Measurements from ENCODE around the gene METRN.

METRN gene

DNA sequence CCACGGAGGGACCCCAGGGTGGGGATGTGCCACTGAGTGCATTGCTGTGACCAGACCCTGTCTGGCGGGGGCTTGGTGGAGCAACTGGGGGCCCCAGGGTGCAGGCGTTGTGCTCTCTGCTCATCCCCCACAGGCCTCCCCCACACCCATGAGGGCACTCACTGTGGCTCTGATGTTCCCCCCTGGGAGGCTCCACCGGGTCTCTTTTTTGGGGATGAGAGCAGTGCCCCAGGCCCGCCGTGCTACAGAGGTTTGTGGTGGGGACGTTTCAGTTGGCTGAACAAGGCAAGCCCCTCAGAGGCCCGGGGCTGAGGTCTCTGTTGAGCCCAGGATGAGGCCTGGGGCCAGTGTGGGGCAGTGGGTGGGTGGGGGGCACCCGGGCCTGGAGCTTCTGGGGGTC lies 8.8 kb downstream of the METRN start:
- FAIRE-seq, result no peak

DNA sequence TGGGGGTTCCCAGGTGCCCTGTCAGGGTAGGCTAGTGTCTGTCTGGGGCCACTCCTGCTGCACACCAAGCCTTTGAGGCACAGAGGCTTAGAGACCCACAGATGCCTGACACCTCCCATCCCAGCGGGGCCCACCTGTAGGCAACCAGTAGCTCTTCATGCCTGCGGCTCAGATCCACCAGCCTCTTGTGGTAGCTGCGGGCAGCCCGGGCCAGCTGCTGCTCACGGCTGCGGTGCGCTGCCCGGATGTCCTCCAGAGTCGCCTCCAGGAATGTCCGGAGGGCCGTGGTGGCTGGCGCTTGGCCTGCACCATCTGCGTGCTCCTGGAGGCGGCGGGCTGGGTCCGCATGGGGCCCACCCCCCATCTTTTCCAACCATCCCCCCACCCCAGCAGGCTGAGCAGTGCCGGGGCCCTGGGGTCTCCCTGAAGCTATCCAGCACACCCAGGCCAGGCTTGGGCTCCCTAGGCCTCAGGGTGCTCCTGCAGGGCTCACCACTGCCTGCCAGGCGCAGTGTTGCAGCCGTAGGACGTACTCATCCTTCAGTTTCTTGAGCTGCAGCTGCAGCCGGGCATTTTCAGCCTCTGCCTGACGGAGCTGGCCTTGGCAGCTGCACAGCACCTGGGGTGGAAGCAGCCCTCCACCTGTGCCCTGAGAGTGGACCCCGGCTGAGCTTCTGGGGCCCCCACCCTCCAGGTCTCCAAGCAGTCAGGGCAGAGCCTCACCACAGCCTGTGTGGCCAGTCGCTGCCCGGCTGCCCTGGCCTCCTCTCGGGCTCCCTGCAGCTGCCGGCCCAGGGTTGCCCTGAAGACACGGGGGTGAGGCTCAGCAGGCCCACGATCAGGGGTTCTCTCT lies 9.5 kb downstream of the METRN start:
- FAIRE-seq (no peak), DNase-seq (ENCODE audit: insufficient read length) (no peak)
- TF ChIP-seq POLR2AphosphoS5 (IDR thresholded peaks at IDR 0.05; ENCODE audit: low read depth, low read length) (no peak), POLR2A (IDR thresholded peaks at IDR 0.05; ENCODE audit: low read depth, low read length) (peak; percentile 27; the same call in 1 of the 2 replicates)

More for the DNA sequence above, 8.8 kb downstream of the METRN start:
- no peak for DNase-seq (ENCODE audit: insufficient read length)
- TF ChIP-seq POLR2A (IDR thresholded peaks at IDR 0.05; ENCODE audit: low read depth, low read length) (no peak), TAF1 (IDR thresholded peaks at IDR 0.05; ENCODE audit: borderline replicate concordance, low read depth, low read length) (no peak), POLR2AphosphoS5 (IDR thresholded peaks at IDR 0.05; ENCODE audit: low read depth, low read length) (no peak)

DNA sequence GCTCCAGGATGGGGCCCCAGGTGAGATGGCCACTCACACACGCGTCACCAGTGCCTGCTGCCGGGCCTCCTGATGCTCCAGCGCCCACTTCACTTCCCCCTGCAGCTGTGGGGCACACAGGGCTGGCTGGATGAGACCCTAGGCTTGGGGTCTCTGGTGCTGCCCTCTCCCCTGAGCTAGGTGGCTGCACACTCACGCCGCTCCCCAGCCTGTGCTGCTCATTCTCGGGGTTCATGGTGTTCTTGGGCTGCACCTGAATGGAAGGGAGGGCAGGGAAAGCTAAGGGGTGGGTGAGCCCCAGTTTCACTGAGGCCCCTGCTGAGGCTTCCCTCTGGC lies 10.1 kb downstream of the METRN start:
- FAIRE-seq (no peak), DNase-seq (ENCODE audit: insufficient read length) (no peak)
- TF ChIP-seq POLR2AphosphoS5 (IDR thresholded peaks at IDR 0.05; ENCODE audit: low read depth, low read length) (no peak), POLR2A (IDR thresholded peaks at IDR 0.05; ENCODE audit: low read depth, low read length) (no peak; the same call in 1 of the 2 replicates), TAF1 (IDR thresholded peaks at IDR 0.05; ENCODE audit: borderline replicate concordance, low read depth, low read length) (no peak)

DNA sequence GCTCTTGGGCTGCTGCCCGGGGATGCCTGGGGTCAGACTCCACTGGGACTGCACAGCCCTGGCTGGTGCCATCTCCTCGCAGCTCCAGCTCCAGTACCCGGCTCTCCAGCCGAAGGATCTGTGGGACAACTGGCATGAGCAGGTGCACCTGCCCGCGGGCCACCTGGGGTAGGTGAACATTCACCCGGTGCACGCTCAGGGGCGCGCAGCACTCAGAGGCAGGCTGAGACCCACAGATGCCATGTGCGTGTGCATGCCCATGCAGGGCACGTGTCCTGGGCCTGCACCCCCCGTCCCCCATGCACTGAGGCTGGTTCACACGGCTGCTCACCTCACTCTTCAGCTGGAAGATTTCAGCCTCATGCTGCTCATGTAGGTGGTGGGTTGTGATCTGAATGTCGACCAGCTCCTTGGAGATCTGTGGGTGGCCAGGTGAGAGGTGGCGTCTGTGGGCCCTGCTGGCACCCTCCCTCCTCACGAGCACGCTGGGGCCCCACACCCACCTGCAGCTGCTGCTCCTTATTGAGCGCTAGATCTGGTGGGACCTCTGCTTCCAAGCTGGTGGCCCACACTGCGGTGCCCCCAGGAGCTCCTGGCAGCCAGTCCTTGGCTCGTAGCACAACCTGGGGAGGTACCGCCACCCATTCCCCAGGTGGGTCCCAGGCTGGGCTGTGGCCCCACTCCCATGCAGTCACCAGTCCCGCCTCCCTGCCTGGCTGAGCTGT lies 10.7 kb downstream of the METRN start:
- no peak; the same call in 1 of the 2 replicates for TF ChIP-seq POLR2A (IDR thresholded peaks at IDR 0.05; ENCODE audit: low read depth, low read length)
- TF ChIP-seq TAF1 (IDR thresholded peaks at IDR 0.05; ENCODE audit: borderline replicate concordance, low read depth, low read length), result no peak
- no peak for TF ChIP-seq POLR2AphosphoS5 (IDR thresholded peaks at IDR 0.05; ENCODE audit: low read depth, low read length)
- DNase-seq (ENCODE audit: insufficient read length) (no peak), FAIRE-seq (no peak)

DNA sequence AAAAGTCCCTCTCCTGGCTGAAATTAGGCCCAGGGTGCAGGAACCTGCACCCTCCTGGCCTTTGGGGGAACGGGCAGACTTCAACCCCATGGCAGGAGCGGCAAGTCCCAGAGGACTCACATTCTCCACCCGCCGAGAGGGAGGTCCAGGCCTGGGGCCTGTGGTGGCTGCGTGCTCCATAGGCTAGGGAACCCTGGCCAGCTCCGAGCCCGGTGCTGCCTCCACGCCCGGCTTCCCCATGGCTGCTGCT lies 11.2 kb downstream of the METRN start:
- FAIRE-seq, result no peak

DNA sequence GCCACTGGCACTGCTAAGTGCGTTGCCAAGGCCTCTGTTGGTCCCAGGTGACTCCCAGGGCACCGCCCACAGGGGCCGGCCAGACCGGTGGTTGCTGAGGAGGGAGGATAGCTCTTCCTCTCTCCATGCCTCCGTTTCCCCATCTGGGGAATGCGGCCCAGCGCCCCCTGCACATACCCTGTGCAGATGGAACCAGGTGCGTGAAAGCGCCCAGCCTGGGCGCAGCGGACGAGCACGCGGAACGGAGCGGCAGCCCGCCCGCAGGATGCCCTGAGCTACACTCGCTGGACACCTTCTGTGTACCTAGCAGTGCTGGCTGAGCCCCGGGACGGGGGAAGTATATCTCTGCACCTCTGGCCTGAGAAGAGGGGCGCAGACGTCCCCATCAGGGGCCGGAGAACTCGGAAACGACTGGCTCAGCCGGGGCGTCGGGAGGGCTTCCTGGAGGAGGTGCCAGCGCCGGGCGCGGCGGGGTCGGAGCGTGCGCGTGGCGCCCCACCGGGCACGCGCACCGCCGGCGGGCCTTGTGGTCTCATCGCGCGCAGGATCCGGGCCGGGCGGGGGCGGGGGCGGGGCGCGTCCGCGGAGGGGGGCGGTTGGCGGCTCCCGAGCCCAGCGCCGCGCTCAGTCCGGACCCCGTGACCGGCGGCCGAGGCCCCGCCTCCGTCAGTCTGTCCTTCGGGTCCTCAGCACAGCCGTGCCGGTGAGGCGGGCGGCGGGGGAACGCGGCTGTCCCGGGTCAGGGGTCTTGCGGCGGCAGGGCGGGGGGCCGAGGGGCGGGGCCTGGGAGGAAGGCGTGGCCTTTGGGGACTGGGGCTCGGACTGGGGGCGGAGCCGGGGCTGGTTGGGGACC lies 11.7 kb downstream of the METRN start, which contains the start of the genes CCDC78 and HAGHL:
Gene CCDC78 (minus strand): TSS at position 6 of the 853 bp plus-strand sequence. CDS start 76 bp downstream, outside the sequence.
Gene HAGHL (plus strand): TSS at position 669 of the 853 bp plus-strand sequence. CDS start 404 bp downstream, outside the sequence.
- TF ChIP-seq POLR2AphosphoS5 (IDR thresholded peaks at IDR 0.05; ENCODE audit: low read depth, low read length) (no peak), POLR2A (IDR thresholded peaks at IDR 0.05; ENCODE audit: low read depth, low read length) (no peak), TAF1 (IDR thresholded peaks at IDR 0.05; ENCODE audit: borderline replicate concordance, low read depth, low read length) (no peak)
- DNase-seq (ENCODE audit: insufficient read length) (peak; percentile 82), FAIRE-seq (peak; percentile 82)

More for the DNA sequence above, 11.2 kb downstream of the METRN start:
- TF ChIP-seq TAF1 (IDR thresholded peaks at IDR 0.05; ENCODE audit: borderline replicate concordance, low read depth, low read length), result no peak
- TF ChIP-seq POLR2A (IDR thresholded peaks at IDR 0.05; ENCODE audit: low read depth, low read length), result no peak; the same call in 1 of the 2 replicates
- TF ChIP-seq POLR2AphosphoS5 (IDR thresholded peaks at IDR 0.05; ENCODE audit: low read depth, low read length), result no peak
- DNase-seq (ENCODE audit: insufficient read length), result no peak

DNA sequence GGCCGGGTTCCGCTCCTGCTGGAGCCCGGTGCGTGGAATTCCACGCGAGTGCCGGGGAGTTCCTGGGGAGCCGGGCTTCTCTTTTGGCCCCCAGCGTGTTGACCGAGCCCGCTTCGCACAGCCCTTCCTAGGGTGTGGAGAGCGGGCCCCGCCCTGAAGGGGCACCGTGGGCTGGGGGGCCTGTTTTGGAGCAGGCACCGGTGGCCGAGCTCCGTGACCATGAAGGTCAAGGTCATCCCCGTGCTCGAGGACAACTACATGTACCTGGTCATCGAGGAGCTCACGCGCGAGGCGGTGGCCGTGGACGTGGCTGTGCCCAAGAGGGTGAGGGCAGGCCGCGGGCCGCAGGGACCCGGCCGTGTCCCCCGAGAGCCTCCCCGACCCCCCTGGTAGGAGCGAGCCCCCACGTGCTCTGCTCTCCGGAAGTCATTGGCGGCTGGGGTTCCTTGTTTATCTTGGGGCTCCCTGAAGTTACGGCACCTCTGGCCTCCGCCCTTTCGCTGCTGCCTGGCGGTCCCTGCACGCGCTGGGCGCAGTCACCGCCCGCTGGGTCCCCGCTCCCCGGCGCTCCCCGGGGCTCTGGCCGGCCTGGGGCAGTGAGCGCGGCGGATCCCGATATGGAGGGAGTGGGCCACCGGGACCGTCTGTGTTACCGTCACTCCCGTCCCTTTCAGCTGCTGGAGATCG lies 12.5 kb downstream of the METRN start:
- peak; percentile 71 for FAIRE-seq
- DNase-seq (ENCODE audit: insufficient read length), result no peak
- TF ChIP-seq POLR2A (IDR thresholded peaks at IDR 0.05; ENCODE audit: low read depth, low read length), result no peak
- TF ChIP-seq TAF1 (IDR thresholded peaks at IDR 0.05; ENCODE audit: borderline replicate concordance, low read depth, low read length), result no peak
- TF ChIP-seq POLR2AphosphoS5 (IDR thresholded peaks at IDR 0.05; ENCODE audit: low read depth, low read length), result no peak

DNA sequence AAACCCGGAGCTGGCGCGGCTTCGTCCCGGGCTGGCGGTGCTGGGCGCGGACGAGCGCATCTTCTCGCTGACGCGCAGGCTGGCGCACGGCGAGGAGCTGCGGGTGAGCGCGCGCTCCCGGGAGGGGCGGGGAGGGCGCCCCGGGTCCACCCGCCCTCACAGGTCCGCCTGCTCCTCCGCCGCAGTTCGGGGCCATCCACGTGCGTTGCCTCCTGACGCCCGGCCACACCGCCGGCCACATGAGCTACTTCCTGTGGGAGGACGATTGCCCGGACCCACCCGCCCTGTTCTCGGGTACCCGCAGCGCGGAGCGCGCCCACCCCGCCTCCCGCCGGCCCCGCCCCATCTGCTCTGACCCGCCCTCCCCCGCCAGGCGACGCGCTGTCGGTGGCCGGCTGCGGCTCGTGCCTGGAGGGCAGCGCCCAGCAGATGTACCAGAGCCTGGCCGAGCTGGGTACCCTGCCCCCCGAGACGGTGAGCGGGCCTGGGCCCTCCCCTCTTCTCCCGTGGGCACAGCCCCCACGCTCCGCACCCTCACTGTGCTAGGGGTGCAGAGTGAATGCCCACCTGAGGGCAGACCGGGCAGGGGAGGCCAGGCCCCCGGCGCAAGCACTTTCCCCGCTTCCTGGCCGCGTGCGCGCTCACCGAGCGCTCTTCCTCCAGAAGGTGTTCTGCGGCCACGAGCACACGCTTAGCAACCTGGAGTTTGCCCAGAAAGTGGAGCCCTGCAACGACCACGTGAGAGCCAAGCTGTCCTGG lies 13.4 kb downstream of the METRN start:
- TF ChIP-seq POLR2AphosphoS5 (IDR thresholded peaks at IDR 0.05; ENCODE audit: low read depth, low read length) (no peak), POLR2A (IDR thresholded peaks at IDR 0.05; ENCODE audit: low read depth, low read length) (peak; percentile 40; the same call in 1 of the 2 replicates)
- DNase-seq (ENCODE audit: insufficient read length) (peak; percentile 77), FAIRE-seq (peak; percentile 93)

DNA sequence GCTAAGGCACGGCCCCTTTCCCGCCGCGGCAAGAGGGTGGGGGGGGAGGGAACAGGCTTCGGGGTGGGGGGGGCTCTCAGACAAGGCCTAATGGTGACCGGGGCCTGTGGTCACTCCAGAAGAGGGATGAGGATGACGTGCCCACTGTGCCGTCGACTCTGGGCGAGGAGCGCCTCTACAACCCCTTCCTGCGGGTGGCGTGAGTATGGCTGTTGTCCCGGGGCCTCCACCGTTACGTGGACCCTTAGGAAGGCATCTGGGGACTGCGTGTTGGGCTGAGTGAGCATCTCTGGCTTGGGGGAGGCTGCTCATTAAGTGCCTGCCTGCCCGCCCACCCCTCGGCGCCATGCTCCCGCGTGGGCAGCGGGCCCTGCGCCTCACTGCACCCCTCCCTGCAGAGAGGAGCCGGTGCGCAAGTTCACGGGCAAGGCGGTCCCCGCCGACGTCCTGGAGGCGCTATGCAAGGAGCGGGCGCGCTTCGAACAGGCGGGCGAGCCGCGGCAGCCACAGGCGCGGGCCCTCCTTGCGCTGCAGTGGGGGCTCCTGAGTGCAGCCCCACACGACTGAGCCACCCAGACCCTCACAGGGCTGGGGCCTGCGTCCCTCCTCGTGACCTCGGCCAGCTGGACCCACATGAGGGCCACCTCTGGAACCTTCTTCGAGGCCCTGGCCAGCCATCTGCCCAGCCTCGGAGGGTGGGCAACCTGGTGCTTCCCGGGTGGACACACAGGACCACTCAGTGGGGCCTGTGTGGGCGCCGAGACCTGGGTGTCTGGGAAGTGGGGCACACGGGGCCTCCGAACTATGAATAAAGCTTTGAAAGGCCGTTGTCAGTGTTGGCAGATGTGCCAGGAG lies 14.2 kb downstream of the METRN start:
- FAIRE-seq (peak; percentile 5), DNase-seq (ENCODE audit: insufficient read length) (no peak)
- no peak for TF ChIP-seq TAF1 (IDR thresholded peaks at IDR 0.05; ENCODE audit: borderline replicate concordance, low read depth, low read length)
- TF ChIP-seq POLR2A (IDR thresholded peaks at IDR 0.05; ENCODE audit: low read depth, low read length), result no peak
- TF ChIP-seq POLR2AphosphoS5 (IDR thresholded peaks at IDR 0.05; ENCODE audit: low read depth, low read length), result no peak

All from GM12892 (cell line).